HG03064 (cell line): ENCODE data around the gene RHOC.
A peak's percentile ranks its signal among the peaks of the same experiment; 100 is the strongest.
"Not testable (repeated sequence)": the region's sequence is repeated elsewhere in the genome, so short reads cannot be mapped to it uniquely, and the experiment has no call there.

Experiments used
- ATAC-seq: cut with Tn5 transposase; IDR thresholded peaks from one replicate; pipeline ENCODE4 v1.9.1; 2021; ENCODE audit warnings: low read depth; ENCODE audit not compliant: unreplicated experiment

The RHOC gene

DNA sequence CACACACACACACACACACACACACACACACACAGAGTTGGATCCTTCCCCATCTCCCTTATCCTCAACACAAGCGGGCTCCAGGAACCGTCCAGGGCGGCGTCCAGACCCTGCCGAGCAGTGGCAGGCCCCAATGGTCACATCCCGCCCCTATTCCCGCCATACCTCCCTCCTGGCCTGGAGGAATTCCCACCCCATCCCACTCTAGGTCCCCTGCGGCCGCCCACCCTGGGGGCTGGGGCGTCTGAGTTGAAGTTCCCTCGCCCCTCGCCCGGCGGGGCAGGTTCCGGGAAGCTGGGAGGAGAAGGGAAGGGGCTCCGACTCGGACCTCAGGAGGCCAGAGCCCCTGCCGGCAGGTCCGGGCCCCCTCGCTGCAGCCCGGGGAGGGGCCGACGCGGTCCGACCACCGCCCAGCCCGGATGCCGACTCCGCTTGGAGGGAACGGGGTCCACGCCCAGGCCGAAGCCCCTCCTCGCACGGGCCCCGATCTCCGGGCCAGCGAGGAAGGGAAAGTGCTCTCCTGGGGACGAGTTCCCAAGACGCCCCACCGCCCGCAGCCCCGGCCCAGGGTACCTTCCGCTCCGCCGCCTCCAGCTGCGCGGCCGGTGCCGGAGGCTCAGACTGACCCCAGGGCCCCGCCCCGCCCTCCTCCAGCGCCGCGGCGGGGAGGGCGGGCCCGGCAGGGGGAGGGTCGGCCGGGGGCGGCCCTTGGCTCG is at the start of gene RHOC:
RHOC (minus strand) TSS at position 623 of the 716 bp plus-strand sequence. CDS start 3,328 bp downstream, outside the sequence.
- ATAC-seq = peak; percentile 54

DNA sequence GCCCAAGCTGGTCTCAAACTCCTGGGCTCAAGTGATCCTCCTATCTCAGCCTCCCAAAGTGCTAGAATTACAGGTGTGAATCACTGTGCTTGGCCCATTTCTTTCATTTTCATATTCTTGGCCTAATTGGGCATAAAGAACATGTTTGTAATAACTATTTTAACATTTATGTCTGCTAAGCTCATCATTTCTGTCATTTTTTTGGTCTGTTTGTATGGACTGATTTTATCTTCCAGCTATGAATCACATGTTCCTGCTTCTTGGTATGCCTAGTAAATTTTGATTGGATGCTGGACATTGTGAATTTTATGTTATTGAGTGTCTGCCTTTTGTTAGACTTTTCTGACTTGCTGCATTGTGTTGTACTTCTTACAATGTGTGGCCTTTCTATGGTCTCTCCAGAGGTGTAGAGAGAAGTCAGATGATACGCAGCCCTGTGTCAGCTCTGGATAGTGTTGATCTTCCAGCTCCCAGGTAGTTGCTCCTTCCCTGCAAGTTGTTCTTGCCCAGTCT is 47.2 kb upstream of the RHOC start:
- no peak for ATAC-seq

DNA sequence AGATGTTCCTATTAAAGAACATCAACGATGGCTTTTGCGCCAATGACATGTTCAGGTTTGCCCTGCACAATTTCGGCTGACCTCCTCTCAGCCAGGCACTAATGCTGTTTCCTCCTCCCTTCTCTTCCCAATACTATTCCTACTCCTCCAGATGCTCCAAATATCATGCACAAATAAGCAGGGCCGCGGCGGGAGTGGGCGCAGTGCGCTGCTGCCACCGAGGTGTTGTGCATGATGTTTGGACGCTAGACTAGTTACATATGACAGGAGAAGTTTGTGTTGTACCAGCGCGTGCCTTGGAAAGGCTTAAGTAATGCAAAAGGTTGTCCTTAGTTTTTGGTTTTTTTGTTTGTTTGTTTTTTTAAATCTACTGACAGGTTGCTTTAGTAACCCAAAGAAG is 41.5 kb upstream of the RHOC start:
- no peak for ATAC-seq

DNA sequence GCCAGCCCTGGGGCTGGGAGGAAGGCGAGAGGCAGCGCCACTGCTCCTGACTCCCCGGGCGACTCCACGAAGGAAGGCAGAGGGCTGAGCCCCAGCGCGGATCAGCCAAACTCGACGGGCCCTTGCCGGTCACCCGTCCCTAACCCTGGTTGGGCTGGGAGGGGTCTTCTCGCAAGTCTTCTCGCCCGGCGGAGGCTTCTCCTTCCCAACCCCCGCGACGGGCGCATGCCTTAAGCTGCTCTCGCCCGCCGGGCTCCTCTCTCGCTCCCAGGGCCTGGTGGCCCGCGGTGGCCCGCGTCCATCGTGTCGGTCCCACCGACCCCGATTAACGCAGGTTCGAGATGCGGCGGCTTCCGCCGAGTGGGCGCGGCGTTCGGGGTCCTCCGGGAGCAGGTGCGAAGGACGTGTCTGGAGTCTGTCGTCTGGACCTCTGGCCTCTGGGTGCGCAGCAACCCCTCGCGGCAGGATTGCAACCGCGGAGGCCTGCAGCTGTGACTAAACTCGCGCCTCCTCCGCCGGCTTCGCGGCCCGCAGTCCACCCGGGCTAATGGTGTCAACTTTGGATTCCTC is 37.2 kb upstream of the RHOC start:
- ATAC-seq = no peak

DNA sequence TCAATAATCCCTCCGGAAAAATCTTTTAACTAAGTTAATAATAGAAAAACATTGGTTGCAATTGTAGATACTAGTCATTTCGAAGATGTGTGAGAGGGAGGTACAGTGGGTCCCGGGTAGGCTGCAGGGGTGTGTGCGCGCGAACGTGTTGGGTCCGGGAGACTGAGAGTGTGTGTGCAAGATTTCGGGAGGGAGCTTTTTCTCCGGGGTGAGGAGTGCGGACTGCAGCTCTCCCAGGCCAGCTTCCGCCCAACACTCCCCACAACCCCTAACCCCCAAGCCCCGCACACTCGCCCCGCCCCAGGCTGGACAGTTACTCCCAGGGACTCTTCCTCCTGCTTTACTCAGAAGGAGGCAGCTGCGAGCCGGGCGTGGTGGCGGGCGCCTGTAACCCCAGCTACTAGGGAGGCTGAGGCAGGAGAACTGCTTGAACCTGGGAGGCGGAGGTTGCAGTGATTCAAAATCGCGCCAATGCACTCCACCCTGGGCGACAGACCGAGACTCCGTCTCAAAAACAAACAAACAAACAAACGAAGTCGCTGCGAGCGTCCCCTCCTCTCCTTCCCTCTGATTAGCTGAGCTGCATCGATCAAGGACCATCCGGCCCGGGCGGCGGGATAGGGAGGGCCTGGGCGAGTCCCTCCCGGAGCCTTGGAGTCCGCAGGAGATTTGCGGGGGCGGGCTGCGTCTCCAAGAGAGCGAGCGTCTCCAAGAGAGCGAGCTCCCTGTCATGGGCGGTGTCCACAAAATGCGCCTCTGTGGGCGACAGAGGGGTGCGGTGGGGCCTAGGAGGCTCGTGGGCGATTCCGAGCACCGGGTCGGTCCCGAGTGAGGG is 36.5 kb upstream of the RHOC start:
- ATAC-seq = no peak

DNA sequence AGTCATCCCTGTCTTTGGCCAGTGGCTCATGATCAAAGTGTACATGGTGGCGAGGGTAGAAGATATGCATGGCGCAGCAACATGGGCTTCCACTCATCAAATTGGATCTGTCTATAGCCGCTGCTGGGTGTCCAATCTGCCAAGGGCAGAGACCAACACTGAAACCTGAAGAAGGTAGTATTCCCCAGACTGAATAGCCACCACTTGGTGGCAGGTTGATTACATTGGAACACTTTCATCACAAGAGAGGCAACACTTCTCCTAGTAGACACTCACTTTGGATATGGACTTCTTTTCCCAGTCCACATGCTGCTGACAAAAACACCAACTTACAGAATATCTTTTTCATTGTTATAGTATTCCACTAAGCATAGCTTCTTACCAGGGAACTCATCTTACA is 30.6 kb upstream of the RHOC start:
- ATAC-seq = no peak

DNA sequence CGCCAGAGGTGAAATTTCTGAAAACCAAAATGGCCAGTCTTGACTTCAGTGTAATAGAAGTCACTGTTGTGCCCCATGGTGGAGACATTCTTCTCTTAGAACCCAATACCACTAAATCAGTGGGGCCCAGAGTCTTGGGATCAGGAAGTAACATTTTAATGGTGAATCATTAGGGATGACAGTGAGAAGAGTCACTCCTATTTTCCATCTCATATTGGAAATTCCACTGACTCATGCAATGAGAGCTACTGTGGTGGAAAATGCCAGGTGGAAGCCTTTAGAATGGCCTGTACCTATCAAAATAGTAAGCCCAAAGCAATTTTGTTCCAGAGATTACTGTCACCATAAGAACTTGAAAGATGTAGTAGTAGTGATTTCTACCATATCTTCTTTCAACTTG is 28.8 kb upstream of the RHOC start:
- no peak for ATAC-seq

DNA sequence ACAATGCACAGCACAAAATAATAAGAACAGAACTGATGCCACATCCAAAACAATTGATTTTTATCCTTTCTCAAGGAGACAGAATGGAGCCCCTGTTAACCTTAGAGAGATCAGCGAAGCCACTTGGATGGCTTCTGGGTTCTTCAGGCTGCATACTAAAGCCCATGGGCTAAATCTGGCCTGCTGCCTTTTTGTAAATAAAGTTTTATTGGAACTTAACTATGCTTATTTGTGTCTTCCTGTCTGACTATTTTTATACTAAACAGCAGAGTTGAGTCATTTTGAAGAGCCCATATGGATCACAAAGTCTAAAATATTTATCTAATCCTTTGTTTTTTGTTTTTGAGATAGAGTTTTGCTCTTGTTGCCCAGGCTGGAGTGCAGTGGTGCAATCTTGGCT is 24.5 kb upstream of the RHOC start:
- no peak for ATAC-seq

DNA sequence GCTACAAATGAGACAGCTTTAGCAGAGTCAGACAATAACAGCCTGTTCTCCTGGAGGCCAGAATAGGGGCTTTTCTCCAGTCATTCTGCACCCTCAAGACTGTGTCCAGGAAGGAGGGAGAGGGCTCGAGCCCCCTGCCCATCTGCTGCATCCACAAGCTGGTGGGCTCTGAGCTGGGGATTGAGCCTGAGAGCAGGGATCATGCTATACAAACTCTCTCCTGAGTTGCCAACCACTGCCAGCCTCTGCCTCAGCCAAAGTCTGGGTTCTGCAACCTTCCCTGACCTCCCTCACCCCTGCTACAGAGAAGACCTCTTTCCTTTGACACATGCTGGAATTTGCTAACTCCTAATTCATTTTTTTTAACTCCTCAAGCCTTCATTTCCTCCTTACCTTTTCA is 23.0 kb upstream of the RHOC start:
- ATAC-seq = no peak

DNA sequence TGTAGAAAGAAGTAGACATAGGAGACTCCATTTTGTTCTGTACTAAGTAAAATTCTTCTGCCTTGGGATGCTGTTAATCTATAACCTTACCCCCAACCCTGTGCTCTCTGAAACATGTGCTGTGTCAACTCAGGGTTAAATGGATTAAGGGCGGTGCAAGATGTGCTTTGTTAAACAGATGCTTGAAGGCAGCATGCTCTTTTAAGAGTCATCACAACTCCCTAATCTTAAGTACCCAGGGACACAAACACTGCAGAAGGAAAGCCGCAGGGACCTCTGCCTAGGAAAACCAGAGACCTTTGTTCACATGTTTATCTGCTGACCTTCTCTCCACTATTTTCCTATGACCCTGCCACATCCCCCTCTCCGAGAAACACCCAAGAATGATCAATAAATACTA is 22.1 kb upstream of the RHOC start:
- ATAC-seq = not testable (repeated sequence)

DNA sequence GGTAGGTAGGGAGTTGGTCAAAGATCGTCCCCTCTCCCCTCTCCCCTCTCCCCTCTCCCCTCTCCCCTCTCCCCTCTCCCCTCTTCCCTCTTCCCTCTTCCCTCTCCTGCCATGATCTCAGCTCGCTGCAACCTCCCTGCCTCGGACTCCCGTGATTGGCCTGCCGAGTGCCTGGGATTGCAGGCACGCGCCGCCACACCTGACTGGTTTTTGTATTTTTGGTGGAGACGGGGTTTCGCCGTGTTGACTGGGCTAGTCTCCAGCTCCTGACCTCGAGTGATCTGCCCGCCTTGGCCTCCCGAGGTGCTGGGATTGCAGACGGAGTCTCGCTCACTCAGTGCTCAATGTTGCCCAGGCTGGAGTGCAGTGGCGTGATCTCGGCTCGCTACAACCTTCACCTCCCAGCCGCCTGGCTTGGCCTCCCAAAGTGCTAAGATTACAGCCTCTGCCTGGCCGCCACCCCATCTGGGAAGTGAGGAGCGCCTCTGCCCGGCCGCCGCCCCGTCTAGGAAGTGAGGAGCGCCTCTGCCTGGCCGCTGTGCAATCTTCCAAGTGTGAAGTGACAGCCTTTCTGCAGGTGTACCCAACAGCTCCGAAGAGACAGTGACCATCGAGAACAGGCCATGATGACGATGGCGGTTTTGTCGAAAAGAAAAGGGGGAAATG is 21.5 kb upstream of the RHOC start:
- not testable (repeated sequence) for ATAC-seq

DNA sequence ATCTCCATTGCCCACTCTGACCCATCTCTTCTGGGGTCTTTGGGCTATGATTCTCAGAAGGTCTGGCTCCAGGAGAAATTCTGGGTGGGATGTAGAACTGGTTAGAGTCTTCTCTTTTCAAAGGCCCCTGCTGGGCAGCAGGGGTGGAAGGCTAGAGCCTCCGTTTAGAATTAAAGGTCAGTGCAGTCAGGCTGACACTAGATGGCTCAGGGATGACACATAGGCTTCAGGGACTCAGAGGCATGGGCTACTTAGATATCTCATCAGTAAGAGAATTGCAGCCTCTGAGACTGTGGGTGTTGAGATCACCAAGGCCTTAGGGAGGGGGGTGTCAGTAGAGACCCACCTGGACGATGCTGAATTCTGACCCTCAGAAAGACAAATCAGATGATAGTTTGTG is 20.8 kb upstream of the RHOC start:
- no peak for ATAC-seq

DNA sequence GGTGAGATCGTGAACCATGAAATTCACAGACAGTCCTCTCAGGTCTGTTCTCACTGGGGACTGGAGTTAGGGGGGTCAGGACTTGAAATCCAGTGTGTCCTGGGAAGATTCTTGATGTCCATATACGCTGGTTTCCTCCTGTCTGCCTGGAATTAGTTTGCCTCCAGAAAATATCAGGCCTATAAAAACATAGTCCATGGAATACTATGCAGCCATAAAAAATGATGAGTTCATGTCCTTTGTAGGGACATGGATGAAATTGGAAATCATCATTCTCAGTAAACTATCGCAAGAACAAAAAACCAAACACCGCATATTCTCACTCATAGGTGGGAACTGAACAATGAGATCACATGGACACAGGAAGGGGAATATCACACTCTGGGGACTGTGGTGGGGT is 17.3 kb upstream of the RHOC start:
- ATAC-seq = not testable (repeated sequence)

DNA sequence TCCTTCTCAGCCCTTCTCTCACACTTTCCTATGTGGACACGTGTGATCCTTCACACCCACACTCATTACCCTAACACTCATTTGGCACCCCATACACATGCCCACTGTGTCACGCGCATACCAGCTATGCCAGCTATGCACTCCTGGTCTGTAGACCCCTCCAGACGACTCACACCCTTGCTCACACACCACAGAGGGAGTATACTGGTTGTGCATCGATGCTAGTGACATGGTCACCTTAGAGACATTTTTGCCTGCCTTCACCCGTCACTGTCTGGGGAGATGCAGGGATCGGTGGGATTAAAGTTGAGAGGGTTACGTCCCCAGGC is 16.5 kb upstream of the RHOC start:
- no peak for ATAC-seq

DNA sequence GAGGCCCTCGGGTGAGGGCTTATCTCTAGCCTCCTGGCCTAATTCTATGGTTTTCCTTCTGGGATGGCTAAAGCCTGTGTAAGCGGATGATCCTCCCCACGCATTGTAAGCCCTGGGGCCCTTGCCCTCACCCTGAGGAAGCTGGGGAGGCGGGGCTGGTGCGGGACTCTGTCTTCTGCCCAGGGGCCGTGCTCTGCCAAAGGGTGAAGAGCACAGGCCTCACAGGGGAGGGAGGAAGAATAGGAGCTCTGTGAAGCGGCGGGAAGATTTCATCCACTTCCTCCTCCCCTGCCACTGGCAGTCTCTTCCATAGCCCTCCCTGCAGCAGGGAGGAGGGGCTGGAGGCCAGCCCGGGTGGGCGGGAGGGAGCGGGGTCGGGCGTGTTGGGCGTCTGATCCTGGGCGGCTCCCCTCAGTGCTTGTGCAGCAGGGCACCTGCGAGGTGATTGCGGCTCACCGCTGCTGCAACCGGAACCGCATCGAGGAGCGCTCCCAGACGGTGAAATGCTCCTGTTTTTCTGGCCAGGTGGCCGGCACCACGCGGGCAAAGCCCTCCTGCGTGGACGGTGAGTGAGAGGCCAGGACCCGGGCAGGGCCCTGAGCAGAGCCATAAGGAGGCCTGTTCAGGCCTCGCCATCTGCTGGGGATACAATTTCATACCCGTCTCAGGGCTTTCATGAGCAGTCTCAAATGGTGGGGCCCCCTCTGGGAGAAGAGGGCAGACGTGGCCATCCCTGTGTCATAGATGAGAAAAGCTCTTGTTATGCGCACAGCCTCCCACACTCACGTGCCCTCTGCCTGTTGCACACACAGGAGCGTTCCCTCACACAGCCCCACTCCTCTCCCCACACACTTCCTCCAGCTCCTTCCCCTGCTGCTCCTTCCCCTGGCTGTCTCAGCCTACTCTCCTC is 15.9 kb upstream of the RHOC start:
- ATAC-seq = no peak

DNA sequence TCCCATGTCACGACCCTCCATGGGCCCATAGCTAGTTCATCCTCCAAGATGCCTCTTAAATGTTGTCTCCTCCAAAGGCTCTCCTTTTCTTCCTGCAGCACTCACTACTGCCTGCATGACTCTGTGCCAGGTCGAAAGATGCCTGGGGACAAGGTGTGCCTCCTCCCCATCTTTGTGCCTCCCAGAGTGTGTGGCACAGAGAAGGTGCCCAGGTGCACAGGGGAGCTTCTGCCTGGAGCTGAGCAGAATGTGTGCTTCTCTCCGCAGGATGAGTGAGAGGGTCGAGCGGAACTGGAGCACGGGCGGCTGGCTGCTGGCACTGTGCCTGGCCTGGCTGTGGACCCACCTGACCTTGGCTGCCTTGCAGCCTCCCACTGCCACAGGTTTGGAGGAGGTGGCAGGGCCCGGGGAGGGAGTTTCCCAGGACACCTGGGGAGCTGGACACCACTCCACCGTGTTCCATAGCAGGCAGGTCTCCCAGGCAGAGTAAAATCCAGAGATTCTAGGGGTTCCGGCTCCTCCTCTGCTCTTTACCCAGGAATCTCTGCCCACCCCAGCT is 15.1 kb upstream of the RHOC start:
- no peak for ATAC-seq

DNA sequence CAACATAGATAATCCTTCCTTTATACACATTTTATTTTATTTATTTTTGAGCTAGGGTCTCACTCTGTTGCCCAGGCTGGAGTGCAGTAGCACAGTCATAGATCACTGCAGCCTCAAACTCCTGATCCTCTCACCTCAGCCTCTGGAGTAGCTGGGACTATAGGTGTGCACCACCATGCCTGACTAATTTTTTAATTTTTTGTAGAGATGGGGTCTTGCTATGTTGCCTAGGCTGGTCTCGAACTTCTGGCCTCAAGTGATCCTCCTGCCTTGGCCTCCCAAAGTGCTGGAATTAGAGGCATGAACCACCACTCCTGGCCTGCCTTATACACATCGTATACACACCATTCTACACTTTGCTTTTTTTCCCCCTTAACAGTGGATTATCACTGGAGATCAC is 14.4 kb upstream of the RHOC start:
- not testable (repeated sequence) for ATAC-seq

DNA sequence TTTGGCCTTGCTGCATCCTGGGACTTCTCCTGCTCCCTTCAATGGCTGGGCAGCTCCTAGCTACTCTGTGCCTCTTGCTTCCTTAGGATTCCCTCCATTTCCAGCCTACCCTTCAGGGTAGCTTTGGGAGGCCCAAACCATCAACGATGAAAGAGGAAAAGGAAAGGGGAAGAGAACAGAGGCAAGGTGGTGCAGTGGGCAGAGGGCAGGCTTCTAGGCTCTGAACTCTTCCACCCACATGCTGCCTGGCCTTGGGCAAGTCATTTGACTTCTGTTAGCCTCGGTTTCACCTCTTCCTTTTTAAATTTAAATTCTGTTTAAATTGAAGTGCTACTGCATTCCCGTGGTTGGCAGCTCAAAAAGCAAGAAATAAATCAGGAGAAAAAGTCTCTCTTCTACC is 13.9 kb upstream of the RHOC start:
- no peak for ATAC-seq

DNA sequence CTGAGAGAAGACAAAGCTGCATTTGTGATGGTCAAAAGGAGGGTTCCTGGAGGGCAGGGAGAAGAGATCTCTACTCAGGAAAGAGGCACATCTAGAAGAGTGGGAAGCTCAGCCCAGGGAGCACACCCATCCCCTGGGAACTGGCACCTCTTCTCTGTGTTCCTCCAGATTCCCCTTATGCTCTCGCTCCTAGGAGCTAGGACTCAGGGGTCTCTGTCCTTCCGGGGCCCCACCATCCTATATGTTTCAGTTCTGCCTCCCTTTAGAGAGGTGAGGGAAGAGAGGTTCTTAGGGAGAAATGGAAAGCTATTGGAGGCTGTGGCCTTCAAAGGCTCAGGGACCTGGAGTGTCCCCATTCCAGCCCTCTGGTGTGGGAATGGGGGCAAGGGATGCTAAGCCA is 12.8 kb upstream of the RHOC start:
- no peak for ATAC-seq
